ENCODE data around the gene ZNF346.

The ZNF346 gene

GRCh38 chr5:177112589-177113220 lies 90.2 kb downstream of the ZNF346 start:
- H3K27ac ChIP-seq: no peak overlapping the region
- no peak for TF ChIP-seq CTCF (IDR thresholded peaks at IDR 0.05)
- no peak for TF ChIP-seq ZFX (IDR thresholded peaks at IDR 0.05; ENCODE audit: borderline replicate concordance)

- no peak overlapping the region for H3K27ac ChIP-seq
- TF ChIP-seq CTCF (IDR thresholded peaks at IDR 0.05) (peak; percentile 98), ZFX (IDR thresholded peaks at IDR 0.05; ENCODE audit: borderline replicate concordance) (no peak)
Observed at GRCh38 chr5:177113566-177114424, 91.3 kb downstream of the ZNF346 start.

GRCh38 chr5:177116631-177117373 lies 94.3 kb downstream of the ZNF346 start:
- no peak overlapping the region for H3K27ac ChIP-seq
- no peak for TF ChIP-seq CTCF (IDR thresholded peaks at IDR 0.05)
- no peak for TF ChIP-seq ZFX (IDR thresholded peaks at IDR 0.05; ENCODE audit: borderline replicate concordance)

GRCh38 chr5:177117441-177118045 lies 95.0 kb downstream of the ZNF346 start:
- H3K27ac ChIP-seq: no peak overlapping the region
- TF ChIP-seq ZFX (IDR thresholded peaks at IDR 0.05; ENCODE audit: borderline replicate concordance) (no peak), CTCF (IDR thresholded peaks at IDR 0.05) (no peak)

- no peak overlapping the region for H3K27ac ChIP-seq
- no peak for TF ChIP-seq CTCF (IDR thresholded peaks at IDR 0.05)
- no peak for TF ChIP-seq ZFX (IDR thresholded peaks at IDR 0.05; ENCODE audit: borderline replicate concordance)
Observed at GRCh38 chr5:177122566-177122965, 100.1 kb downstream of the ZNF346 start.

GRCh38 chr5:177123789-177124485 lies 101.4 kb downstream of the ZNF346 start:
- TF ChIP-seq CTCF (IDR thresholded peaks at IDR 0.05) (no peak), ZFX (IDR thresholded peaks at IDR 0.05; ENCODE audit: borderline replicate concordance) (no peak)
- no peak overlapping the region for H3K27ac ChIP-seq
